RPMI8226 (cell line): ENCODE measurements around the gene DNAAF3.
A peak's percentile ranks its signal among the peaks of the same experiment; 100 is the strongest.

Experiments
- DNase-seq: peaks from one replicate; pipeline ENCODE4 v3.0.0-alpha.2; 2015

Gene DNAAF3

GRCh38 chr19:55152017-55152416 is 14.4 kb downstream of the DNAAF3 start:
- no peak for DNase-seq

- peak; percentile 27 for DNase-seq
Observed at GRCh38 chr19:55149078-55150003, 17.1 kb downstream of the DNAAF3 start, which contains the start of gene TNNT1. TSS of gene TNNT1 (minus strand) at chr19:55149206. CDS start at chr19:55147157, 2,049 bp downstream.

- DNase-seq, result no peak
Observed at GRCh38 chr19:55147545-55148251, 18.7 kb downstream of the DNAAF3 start.

- DNase-seq, result peak; percentile 31
Observed at GRCh38 chr19:55146705-55147273, 19.6 kb downstream of the DNAAF3 start.

- peak; percentile 64 for DNase-seq
Observed at GRCh38 chr19:55146078-55146704, 20.2 kb downstream of the DNAAF3 start.

GRCh38 chr19:55145232-55145631 is 21.2 kb downstream of the DNAAF3 start:
- no peak for DNase-seq

- no peak for DNase-seq
Observed at GRCh38 chr19:55141696-55142095, 24.7 kb downstream of the DNAAF3 start.

GRCh38 chr19:55137915-55138314 is 28.5 kb downstream of the DNAAF3 start:
- DNase-seq, result no peak

GRCh38 chr19:55136399-55137102 is 29.9 kb downstream of the DNAAF3 start:
- DNase-seq, result no peak

GRCh38 chr19:55134736-55135135 is 31.7 kb downstream of the DNAAF3 start:
- no peak for DNase-seq

GRCh38 chr19:55133639-55134444 is 32.6 kb downstream of the DNAAF3 start:
- DNase-seq, result peak; percentile 88

GRCh38 chr19:55132453-55133129 is 33.8 kb downstream of the DNAAF3 start:
- peak; percentile 58 for DNase-seq

- no peak for DNase-seq
Observed at GRCh38 chr19:55131421-55131820, 35.0 kb downstream of the DNAAF3 start.

GRCh38 chr19:55119053-55119452 is 47.4 kb downstream of the DNAAF3 start:
- DNase-seq, result no peak

- DNase-seq, result peak; percentile 27
Observed at GRCh38 chr19:55118401-55118991, 47.9 kb downstream of the DNAAF3 start.

GRCh38 chr19:55117663-55118391 is 48.6 kb downstream of the DNAAF3 start:
- peak; percentile 99 for DNase-seq

- no peak for DNase-seq
Observed at GRCh38 chr19:55116859-55117662, 49.4 kb downstream of the DNAAF3 start, which contains the start of gene PPP1R12C. TSS of gene PPP1R12C (minus strand) at chr19:55117637. CDS start at chr19:55117543, 94 bp downstream.

GRCh38 chr19:55116232-55116858 is 50.1 kb downstream of the DNAAF3 start:
- peak; percentile 73 for DNase-seq
